HG02610 (cell line): Measurements from ENCODE around the gene KIAA1614.
"Not testable (repeated sequence)": the region's sequence is repeated elsewhere in the genome, so short reads cannot be mapped to it uniquely, and the experiment has no call there.

Source experiments
- ATAC-seq: cut with Tn5 transposase; IDR thresholded peaks from one replicate; pipeline ENCODE4 v1.9.1; 2021; ENCODE audit warnings: mild to moderate bottlenecking, moderate library complexity; ENCODE audit not compliant: unreplicated experiment

KIAA1614 gene

DNA sequence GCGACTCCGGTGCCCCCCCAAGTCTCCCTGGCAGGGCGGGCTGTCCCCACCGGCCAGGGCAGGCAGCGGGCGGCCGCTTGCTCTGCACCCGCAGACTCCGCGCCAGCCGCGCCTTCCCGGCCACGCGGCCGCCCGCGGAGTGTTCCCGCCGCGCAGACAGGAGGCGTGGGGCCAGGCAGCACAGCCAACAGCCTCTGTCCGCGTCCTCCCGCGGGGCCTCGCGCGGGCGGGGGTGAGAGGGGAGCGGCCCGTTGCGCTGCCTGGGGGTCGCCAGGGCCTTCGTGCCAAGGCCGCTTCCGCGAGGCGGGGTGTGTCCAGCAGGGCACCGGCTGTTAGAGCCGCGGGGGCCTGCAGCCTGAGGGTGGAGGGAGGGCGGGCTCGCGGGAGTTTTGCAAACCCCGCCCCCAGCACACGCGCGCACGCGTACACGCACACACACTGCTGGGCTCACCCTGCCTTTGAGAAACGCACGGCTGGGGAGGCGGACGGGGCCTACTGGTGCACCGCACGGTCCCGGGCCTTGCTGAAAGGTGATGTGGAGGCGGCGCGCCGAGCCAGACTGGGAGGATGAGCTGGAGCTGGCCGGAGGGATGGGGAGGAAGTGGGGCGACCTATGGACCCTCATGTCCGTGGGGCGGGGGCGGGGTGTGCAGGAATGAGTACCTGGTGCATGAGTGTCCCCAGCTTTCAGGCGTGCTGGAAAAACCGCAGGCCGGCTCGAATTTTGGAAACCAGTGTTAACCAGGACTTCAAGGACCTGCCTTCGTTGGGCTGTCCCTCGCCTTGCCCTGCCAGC lies 41.5 kb downstream of the KIAA1614 start:
- ATAC-seq: peak; percentile 73

DNA sequence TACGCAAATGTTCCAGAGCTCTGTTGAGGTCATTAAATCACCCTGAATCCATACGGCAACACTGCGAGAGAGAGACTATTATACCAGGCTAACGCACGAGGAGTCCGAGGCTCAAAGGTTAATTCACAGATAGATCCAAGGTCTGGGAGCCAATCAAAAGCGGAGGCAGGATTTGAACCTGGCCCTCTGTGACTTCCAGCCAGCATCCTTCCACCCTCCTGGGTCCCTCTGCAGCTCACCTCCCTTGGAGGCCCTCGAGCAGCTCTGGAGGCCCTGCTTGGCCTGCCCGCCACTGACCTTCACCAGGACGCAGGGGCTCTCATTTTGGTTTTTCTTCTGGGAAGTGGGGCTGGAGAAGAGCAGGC lies 42.1 kb downstream of the KIAA1614 start:
- no peak for ATAC-seq

DNA sequence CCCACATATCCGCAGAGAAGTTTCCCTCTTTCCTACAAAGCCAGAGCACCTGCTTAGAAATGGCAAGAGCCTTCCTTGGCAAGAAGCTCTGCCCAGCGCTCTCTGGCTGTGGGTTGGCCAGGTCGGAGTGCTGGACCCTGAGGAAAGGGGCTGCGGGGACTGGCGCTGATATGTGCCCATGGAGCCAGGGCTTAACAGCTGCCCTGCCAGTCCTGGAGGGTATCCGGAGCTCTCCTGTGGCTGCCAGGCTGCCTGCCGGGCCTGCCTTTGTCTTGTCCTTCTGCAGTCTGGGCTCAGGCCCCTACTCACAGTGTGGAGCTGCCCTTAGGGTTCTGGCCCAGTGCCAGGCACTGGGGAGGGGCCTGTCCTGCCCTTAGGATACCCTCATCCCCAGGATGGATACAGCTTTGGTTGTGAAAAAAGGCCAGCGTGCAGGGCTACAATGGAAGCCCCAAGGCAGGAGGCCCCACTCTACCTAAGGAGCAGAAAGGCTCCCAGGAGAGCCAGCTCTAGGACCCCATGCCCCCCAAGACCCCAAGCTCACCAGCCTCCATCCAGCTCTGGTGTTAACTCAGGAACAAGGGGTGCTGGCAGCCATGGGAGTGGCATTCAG lies 43.4 kb downstream of the KIAA1614 start:
- no peak for ATAC-seq

DNA sequence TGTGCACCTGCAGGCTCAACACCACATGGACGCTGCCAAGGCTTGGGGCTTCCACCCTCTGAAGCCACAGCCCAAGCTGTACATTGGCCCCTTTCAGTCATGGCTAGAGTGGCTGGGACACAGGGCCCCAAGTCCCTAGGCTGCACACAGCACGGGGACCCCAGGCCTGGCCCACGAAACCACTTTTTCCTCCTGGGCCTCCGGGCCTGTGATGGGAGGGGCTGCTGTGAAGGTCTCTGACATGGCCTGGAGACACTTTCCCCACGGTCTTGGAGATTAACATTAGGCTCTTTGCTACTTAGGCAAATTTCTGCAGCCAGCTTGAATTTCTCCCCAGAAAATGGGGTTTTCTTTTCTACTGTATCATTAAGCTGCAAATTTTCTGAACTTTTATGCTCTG lies 46.9 kb downstream of the KIAA1614 start:
- ATAC-seq: not testable (repeated sequence)

DNA sequence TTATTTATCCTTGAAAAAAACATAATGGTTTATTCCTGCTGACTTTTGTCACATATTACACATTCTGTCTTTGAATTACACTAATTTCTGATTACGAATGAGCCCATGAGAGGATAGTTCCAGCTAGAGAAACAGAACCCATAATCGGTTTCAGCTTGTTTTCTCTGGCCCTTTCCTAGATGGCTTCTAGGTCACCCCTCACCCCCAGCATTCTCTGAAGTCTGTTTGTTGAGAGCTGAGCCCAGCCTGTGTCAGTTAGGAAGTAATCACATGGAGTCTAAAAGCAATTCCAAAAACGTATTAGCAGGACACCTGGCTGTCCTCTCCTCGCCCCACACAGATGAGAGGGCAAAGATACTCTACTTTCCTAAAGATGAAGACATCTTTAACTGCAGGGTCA lies 48.9 kb downstream of the KIAA1614 start:
- ATAC-seq: no peak

DNA sequence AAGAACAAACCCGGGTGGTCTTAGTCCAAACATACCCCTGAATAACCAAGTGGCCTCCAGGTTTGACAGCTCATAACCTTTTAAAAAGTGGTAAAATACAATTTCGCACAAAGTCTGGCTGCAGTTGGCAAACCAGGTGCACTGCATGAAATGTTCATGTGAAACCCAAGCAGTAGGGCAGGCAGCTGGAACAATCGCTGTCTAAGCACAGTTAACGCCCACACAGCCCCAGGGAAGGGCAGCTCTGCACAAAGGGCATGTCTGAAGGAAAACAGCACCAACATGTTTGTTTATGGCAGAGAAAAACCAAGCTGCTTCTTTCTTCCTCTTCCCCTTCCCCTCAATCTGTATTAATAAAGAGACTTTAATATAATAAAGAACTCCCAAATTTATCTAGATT lies 49.5 kb downstream of the KIAA1614 start:
- no peak for ATAC-seq

DNA sequence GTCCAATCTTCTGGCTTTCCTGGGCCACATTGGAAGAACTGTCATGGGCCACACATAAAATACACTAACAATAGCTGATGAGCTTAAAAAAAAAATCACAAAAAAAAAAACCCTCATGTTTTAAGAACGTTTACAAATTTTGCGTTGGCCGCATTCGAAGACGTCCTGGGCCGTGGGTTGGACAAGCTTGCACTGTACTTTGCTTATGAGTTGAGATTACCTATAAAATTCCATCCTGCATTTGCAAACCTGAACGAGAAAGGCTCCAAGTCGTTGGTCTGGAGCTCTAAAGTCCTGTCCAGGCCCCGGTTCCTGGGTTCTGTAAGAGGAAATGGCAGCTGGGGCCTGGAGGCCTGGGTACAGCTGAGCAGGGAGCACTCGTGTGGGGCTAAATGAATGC lies 51.4 kb downstream of the KIAA1614 start:
- no peak for ATAC-seq

DNA sequence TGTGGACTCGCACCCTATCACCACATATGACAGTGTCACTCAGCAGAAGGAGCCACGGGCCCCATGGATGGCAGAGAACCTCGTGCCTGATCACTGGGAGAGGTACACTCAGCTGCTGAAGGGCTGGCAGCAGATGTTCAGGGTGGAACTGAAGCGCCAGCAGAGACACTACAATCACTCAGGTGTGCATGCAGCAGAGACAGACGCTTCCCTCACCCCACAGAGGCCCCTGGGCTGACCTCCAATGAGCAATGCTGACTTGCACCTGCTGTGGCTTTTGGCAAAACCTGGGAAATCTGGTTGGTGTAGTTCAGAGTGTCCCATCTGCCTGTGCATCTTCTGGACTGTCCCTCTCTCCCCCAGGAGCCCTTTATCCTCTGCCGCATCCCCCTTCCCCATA lies 51.9 kb downstream of the KIAA1614 start:
- no peak for ATAC-seq

DNA sequence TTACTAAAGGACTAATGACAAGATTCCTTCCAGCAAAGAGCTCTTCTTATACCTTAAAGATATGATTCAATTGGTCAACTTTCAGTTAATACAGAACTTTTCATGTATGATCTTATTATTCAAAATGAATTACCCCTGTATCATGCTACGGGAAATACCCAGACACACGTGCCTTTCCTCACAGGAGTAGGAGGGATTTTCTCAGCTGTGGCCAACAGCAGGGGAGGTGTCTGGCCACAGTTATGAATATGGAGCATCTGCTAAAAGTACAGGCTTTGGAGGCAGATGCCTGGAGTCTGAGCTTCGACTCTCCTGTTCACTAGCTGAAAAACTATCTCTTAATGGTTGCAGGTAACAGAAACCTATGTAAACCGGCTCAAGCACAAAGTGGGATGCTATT lies 53.6 kb downstream of the KIAA1614 start:
- ATAC-seq: peak; percentile 45

DNA sequence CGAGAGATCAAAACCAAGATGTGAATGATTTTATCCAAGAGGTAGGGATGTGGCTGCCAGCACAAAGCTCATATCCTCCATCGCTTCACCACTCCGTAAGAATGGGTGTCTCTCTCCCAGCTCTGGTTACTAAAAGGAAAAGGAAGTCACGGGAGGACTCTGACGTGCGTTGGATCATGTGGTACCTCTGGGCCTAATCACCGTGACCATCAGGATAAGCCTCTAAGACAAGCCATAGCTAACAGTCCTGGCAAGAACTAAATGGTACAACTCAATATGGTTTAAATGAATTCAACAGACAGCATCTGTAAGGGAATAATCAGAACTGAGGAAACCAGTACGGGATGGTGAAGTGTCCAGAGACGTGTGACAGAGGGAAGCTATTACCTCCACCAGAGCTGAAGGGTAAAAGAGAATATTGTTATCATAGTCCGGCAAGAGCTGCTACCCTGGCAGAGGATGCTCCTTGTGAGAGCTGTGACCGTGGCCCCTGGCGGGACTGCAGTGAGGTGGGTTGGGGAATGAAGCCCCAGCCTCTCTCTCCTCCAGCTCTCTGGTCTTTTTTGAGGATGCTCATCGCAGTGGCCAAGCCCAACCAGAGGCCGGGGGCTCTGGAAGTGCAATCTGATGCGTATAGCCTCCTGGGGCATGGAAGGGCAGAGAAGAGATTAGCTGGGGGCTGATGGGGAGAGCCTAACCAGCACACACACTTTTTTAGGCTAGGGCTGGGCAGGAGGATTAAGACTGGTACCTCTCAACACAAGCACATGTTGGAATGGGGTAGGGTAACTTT lies 54.2 kb downstream of the KIAA1614 start:
- no peak for ATAC-seq

DNA sequence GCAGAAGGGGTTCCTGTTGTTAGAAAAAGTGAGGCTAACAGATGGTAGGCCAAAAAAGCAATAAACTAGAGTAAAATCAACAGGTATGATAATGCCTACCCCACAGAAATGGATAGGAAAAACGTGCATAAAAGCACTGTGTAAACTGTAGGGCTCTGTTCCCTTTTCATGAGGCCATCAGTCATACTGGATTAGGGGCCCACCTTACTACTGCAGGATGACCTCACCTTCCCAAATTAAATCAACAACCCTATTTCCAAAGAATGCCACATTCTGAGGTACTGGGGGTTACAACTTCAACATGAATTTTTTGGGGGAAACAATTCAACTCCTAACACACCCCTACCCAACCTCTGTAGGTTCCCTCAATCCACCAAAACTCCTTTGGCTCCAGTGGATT lies 54.9 kb downstream of the KIAA1614 start:
- ATAC-seq: no peak

DNA sequence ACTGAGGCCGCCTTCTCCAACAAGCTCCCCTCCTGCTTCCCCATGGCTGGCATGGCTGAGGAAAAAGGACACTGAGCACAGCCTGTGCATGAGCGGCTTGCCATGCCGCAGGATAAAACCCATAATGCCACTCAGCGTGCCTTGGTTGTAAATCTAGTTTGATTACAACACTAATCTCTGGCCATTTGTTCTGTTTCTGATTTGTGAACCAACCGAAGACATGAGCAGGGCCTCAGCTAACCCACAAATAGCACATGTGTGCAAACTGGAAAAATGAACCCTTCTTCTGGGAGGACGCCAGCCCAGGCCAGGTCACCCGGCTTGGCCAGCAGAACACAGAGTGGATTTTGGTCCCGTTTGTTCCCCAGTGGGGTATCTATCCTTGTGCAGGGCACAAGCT lies 56.1 kb downstream of the KIAA1614 start:
- not testable (repeated sequence) for ATAC-seq

DNA sequence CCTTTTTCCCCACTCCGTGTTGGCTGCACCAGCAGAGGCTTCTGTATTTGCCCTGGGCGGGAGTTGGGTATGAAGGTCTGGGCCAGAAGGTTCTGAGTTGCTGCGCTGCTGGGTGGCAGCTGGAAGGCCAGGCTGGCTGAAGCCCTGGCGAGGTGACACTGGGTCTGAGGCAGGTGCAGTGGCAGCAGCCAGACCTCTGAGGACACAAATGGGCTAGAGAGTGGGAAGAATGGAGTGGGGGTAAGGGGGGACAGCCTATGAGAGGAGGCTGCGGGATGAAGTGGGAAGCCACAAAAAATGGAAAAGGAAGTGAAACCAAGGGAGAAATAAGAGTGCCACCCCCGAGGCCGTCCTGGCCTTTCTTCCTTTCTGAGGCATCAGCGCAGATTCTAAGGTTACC lies 56.7 kb downstream of the KIAA1614 start:
- no peak for ATAC-seq

DNA sequence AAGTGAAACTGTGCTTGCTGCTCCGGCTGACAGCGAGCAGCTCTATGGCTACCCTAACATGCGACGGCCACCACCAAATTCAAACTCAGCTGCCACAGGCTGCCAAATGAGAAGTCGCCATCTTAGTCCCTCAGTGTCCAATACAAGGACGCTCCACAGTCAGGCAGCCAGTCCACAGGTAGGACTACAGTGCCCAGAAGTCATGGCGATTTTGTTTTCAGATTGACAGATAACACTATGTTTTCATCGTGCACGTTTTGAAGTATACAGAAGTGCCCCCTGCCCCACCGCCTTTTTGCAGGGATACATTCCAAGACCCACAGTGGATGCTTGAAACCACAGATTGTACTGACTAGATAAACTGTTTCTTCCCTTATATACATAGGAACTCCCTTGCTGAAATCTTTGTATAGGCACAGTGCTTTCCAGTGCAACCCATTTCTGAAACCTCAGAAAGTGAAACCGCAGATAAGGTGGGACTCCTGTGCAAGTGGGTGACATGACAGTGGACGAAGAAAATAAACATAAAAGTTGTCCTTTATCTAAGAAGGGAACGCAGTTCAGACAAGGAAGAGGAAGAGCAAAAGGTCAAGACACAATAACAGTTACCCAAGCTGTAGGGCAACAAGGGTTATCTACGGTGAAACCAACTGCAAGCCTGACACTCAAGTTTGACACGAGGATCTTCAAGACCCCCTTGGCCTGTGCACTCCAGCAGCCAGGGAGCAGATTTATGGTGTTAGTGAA lies 57.8 kb downstream of the KIAA1614 start:
- no peak for ATAC-seq

DNA sequence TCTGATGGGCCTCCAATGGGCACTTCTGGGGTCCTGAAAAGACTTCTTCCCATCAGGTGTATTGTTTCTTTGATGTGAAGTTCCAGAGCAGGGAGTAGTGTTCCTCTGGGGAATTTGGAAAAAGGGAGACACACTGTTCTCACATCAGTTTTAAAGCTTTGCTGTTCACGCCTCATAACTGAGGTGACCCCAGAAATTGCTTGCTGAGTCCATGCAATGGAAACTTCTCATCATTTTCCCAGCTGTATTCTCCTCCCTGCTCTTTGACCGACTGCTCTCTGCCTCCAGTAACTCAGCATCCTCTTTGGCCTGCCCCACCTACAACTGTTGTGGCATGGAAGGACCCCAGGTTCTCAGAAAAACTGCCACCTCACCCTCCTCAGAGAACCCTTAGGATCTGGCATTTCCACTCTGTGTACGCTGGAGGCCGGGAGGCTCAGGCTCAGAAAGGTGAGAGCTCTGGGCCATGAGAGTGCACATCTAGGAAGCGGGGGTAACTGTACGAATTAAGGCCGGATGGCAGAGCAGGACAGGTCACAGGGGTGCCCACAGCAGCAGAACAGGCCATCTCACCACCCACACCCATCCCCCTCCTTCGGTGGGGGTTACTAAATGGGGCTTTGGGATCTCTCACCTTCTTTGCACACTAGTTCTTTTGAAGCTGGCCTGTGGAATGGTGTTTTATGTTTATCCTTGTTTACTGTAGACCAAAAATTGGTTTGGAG lies 58.7 kb downstream of the KIAA1614 start:
- no peak for ATAC-seq

DNA sequence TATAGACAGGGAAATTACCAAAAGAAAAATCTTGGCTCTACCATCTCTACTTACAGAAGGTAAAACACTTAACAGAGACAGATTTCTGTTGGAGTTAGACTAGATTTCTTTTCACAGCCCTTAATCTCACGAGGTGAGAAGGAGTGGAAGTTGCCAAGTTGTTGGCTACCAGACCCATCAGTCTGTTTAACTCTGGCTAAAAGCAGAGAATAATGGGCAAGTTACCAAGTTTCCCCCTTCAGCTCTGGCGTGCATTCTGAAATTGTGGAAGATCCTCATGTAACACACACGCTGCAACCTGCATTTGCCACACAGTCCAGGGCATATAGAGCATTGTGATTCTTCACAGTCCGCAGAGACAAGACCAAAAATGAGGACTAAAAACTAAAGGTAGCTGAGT lies 60.7 kb downstream of the KIAA1614 start:
- no peak for ATAC-seq

DNA sequence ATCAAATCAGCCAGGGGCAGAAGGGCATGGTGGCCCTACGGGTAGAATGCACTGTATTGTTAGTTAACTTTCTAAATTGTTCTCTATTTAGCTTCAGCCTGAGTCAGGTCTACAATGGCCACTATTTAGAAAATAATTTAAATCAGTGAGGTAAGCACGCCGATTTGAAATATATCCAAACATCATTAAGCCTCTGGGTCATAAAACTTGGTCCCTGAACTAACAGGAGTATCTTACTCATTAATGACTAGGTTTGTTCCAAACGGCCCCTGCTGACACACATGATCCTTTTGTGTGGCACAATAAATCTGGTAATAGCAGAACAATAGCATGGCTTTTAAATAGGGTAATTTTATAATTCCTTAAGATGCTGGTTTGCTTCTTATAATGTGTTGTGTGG lies 61.5 kb downstream of the KIAA1614 start:
- no peak for ATAC-seq

DNA sequence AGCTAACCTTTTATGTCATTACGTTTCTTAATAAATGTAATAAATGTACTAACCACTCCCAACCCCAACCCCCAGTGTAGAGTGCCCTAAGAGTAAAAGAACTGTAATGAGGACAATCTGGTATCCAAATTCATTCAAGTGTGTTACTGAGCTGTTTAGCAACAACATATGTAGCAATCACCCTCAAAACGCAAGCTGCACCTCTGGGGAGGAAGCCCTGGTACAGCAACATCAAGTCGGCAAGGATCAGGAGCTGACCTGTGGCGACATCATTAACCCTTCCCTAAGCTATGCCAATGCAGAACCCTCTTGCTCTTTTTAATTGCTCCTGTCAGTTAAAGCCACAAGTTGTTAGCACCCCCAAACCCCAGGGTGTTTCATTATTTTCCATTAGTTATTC lies 62.9 kb downstream of the KIAA1614 start:
- no peak for ATAC-seq

DNA sequence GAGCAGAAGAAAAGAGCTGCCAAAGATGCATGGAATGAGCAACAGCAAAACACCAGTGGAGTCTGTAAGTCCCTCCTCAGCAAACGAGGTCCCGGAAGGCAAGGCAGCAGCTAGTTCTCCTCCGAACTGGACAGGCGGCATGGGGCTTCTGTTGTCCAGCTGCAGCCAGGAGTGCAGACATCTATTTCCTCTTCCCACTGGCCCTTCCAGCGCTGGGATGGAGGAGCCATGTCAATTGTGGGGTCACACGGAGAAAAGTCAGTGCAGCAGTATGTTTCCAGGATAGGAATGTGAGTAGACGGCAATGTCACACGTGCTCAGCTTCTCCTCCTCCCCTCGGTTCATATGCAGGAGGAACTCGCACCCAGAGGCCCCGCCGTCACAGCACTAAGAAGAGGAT lies 63.5 kb downstream of the KIAA1614 start:
- ATAC-seq: no peak

DNA sequence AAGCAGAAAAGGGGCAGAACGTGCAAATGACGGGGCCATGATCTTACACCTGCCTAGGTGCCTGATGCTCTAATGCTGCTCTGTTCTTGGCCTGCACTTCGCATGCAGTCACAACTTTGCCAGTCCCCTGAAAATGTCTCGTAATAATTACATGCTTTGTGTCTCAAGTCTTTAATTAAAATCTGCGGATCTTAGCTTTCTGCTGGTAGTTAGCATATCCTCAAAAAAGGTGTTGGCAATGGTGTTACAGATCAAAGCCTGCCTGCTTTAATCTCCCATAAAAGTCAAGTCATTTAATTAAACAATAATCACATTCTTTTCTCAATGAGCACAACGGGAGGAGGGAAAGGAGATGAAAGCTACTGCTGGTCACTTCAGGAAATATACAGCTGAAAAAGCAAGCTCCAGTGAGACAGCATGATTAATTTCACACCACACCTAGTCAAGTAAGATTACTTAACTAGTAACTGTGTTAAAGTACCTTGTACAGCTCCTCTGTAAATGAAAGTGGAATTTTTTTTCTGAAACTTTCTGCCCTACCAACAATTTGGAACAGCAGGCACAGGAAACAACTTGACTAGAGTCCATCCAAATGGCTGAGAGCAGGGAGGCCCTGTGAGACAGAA lies 64.1 kb downstream of the KIAA1614 start:
- no peak for ATAC-seq
